NCI-H345 treated with DMSO at 0.1 percent for 48 hours (cell line): ENCODE measurements around the gene UPF1.
"Not testable (repeated sequence)": the region's sequence is repeated elsewhere in the genome, so short reads cannot be mapped to it uniquely, and the experiment has no call there.

Source experiments
- DNase-seq: peaks from one replicate; lab custom pipeline; 2025; ENCODE audit not compliant: unreplicated experiment; lab: John Stamatoyannopoulos, UW

UPF1 gene

DNA sequence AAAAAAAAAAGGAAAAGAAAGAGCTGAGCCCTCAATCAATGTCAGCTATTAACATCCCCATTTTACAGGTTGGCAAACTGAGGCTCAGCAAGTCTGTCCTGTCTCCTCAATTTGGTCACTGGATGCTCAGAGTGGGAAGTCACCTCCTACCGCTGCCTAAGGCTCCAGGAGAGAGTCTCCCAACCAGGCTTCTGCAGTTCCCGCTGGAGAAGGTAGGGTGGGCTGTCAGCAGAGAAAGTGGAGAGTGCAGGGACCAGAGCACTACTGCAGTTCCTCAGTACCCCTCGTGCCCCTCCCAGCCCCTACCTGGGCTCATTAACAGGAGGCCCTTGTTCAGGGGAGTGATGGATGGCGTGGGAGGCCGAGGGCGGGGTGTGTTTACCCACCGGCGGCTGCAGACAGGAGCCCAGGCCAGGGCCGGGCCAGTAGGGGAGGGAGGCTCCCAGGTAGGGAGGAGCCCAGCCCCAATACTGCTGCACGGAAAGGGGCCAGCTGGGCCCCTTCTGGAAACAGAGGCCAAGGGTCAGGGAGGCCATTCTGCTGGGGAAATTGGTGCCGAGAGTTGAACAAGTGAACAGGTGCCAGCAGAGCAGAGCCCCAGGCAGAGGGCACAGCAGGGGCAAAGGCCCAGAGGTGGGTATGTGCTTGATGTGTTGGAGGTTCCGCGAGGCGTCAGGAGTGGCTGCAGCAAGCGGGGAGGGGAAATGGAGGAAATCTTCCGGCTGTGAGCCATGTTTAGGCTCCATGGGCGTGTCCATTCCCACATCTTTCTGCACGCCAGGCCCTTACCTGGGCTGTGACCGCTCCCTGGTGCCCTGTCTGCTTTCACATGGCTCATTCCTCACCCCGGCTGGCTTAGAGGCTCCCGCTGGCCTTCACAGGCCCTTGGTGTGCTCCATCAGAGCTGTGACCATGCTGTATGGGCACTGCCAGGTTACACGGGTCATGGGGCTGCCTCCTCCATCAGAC, 33.1 kb upstream of the UPF1 start:
- no peak for DNase-seq

DNA sequence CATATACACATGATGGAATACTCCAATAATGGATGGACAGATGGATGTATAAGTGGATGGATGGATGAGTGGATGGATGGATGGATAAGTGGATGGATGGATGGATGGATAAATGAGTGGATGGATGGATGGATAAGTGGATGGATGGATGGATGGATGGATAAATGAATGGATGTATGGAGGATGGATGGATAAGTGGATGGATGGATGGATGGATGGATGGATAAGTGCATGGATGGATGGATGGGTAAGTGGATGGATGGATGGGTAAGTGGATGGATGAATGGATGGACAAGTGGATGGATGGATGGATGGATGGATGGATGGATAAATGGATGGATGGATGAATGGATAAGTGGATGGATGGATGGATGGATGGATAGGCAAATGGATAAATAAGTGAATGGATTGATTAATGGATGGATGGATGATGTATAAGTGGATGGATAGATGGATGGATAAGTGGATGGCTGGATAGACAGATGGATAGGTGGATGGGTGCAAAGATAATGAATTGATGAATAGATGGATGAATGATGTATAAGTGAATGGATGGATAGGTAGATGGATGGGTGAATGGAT, 32.3 kb upstream of the UPF1 start:
- DNase-seq: no peak

DNA sequence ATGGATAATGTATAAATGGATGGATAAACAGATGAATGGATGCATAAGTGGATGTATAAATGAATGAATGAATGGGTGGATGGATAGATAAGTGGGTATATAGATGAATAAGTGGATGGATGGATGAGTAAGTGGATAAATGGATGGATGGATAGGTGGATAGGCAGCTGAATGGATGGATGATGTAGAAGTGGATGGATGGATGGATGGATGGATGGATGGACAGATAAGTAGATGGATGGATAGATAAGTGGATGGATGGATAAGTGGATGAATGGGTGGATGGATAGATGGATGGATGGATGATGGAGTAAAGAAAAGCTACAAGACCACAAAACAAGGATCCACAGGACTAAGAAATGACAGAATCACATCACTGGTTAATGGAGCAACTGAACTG, 31.7 kb upstream of the UPF1 start:
- no peak for DNase-seq

DNA sequence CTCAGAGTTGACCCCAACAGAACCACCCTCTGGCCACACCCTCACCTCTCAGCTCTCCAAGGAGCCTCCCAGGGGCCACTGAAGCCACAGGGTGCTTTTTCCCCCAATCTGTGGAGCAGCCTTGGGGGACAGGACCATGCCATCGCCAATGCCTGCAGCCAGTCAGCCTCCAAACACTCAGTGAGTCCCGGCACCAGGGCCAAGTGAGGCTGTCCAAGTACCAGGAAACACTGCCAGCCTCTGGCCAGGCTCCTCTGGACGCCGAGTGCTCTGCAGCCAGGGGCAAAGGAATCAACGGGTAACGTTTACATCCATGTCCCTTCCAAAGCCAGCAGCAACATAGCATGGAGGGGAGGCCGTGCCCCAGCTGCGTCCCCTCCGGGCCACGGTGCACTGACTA, 31.1 kb upstream of the UPF1 start:
- no peak for DNase-seq

DNA sequence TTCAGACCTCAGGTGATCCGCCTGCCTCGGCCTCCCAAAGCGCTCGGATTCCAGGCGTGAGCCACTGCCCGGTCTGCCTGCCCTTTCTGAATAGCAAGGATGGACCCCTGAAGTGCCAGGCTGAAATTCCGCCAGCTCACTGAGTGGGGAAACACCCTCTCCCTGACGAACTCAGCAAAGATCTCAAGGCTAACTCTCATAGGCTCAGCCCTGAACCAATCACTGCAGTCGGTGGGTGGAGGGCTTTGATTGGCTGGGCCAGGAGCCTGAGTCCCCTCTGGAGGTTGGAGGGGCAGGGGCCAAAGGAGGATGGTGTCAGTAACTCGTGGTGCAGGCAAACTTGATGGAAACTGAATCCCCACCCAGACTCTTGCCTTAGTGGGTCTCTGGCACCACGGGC, 29.4 kb upstream of the UPF1 start:
- DNase-seq: no peak

DNA sequence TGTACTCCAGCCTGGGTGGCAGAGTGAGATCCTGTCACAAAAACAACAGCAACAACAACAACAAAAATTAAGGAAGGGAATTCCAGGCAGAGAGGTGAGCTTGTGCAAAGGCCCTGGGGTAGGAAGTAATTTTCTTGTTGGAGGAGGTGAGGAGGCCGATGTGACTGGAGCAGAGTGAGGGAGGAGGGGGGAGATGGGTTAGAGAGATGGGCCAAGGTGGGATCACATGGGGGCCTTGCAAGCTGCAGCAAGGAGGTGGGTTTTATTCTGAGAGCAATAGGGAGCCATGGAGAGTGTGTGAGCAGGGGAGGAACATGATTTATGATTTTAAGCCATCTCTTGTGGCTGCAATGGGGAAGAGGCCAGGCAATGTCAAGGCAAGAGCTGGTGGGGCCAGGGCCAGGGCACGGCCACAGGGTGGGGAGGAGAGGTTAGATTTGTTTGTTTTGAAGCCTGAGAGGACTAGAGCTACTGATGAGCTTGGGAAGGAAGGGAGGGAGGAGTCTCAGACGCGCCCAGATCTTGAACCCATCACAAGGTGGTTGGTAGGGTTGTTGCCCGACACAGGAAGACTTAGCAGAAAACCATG, 28.1 kb upstream of the UPF1 start:
- no peak for DNase-seq

DNA sequence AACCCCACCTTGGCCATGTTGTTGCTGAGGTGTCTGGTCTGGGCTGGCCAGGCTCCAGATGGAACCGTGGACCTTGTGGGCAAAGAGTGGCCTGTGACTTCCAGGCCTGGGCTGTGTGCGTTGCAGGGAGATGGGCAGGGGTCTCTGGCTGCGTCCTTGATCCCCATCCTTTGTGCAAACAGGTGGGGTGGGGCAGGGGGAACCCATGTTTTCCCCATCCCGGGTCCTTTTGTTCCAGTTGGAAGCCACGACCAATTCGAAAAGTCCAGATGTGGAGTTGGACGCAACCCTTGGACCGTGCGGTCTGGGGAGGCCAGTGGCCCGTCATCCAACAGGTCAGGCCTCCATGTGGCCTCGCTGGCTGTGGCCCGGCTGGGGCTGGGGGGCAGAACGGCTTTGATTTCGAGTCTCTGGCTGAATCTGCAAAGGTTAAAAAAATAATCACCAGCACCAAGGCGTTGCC, 27.6 kb upstream of the UPF1 start:
- DNase-seq: no peak

DNA sequence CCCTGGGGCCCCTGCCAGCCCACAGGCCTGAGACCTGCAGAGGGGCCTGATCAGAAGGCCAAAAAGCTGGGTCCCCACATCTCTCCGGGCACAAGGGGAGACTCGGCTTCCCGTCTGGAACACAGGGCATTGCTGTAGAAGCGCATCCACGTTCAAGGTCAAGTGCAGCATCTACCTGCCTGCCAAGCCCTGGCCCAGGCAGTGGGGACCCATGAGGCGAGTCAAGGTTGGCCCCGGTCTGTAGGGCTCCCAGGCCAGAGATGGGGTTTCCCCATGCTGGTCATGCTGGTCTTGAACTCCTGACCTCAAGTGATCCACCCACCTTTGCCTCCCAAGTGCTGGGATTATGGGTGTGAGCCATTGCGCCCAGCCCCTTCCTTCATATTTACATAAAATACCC, 27.1 kb upstream of the UPF1 start:
- no peak for DNase-seq

DNA sequence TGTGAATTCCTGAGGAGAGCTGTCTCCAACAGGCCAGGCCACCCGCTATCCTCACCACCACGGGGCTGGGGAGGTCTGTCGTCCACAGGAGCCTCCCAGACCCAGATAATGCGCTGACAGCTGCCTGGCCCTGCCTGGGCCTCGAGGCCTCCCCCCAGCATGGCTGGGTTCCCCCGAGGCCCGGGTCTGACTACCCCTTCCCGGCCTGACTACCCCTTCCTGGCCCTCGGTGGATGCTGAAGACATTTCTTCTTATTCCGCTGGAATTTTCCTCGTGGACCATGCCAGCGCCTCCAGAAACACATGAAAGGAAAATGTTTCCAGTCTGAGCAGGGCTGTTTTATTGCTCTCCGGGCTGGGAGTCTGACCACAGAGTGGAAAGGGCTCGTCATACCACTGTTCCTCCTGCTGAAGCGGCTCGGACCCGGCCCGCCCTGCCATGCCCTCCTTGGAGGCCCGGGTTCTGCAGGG, 23.9 kb upstream of the UPF1 start:
- DNase-seq: no peak

DNA sequence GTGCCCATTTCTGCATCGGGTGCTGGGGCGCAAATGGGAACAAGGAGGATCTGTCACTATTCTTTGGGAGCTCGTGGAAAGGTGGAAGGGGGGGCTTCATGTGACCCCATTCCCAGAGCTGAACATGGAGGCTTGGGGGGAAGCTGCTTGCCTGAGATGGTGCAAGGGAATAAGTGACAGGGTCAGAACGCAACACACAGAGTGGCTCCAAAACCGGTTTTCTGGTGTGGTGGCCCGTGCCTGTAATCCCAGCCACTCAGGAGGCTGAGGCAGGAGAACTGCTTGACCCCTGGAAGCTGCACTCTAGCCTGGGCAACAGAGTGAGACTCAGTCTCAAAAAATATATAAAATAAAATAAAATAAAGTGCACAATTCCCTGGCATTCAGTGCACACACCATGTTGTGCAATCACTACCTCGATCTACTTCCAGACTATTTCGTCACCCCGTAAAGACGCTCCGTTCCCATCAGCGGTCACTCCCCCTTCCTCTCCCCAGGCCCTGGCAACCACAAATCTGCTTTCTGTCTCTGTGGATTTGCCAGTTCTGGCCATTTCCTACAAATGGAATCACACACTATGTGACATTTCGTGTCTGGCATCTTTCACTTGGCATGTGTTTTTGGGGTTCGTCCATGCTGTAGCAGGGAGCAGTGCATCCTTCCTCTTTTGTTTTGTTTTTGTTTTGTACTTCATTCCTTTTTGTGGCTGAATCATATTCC, 22.4 kb upstream of the UPF1 start:
- no peak for DNase-seq

DNA sequence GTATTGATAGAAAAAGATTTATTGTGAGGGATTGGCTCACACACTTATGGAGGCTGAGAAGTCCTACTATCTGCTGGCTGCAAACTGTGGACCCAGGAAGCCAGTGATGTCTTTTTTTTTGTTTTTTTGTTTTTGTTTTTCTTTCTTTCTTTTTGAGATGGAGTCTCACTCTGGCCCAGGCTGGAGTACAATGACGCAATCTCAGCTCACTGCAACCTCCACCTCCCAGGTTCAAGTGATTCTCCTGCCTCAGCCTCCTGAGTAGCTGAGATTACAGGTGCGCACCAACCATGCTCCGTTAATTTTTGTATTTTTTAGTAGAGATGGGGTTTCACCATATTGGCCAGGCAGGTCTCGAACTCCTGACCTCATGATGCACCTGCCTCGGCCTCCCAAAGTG, 20.1 kb upstream of the UPF1 start:
- not testable (repeated sequence) for DNase-seq

DNA sequence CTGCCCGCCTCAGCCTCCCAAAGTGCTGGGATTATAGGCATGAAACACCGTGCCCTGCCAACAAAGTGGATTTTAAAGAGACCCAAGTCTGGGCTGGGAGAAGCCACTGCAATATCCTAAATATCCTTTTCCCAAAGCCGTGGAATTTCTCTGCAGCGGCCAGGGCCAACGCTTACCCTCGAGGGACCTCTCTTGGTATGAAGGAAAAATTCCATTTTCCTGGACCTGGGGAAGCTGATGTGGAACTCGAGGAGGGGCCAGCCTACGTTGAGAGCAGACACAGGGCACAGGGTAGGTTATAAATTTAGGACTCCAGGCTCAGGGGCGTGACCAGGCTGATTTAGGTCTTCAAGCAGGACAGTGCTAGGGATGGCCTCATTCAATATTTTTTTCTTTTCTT, 17.7 kb upstream of the UPF1 start:
- no peak for DNase-seq

DNA sequence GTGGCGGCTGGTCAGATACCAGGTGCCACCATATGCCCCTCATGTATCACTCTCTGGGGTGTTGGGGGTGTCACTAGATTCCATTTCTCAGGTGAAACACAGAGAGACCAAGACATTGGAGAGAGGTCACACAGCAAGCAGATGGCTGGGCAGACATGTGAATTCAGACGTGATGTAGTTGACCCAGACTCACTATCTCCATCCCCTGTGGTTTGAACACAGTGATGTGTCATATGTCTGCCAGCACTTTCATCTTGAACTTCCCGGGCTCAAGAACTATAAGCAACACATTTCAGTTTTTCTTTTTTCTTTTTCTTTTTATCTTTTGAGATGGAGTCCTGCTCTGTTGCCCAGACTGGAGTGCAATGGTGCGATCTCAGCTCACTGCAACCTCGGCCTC, 16.1 kb upstream of the UPF1 start:
- no peak for DNase-seq

DNA sequence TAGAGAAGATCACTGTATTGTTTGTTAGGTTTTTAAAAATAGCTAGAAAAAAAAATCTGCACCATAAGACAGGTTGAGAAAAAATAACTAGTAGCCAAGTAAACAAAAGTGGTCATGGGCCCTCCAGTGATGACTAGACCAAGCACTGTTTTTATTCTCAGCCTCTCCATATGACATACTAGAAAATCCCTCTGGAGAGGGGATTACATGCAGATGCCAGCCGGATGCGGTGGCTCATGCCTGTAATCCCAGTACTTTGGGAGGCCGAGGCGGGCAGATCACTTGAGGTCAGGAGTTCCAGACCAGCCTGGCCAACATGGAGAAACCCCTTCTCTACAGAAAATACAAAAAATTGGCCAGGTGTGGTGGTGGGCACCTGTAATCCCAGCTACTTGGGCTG, 15.1 kb upstream of the UPF1 start:
- not testable (repeated sequence) for DNase-seq

DNA sequence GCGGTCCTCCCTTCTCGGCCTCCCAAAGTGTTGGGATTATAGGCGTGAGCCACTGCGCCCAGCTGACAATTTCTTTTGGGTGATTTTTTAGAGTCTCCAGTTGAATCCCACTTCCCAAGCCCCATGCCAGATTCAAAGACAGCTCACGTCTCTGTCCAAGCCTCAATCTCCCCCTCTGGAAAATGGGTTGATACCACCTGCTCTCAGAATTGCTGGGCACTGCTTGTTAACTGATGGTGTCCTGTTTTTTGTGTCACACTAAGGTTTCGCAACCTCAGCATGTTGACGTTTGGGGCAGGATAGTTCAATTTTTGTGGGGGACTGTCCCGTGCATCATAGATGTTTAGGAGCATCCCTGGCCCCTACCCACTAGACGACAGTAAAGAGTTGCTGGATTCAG, 14.2 kb upstream of the UPF1 start:
- no peak for DNase-seq

DNA sequence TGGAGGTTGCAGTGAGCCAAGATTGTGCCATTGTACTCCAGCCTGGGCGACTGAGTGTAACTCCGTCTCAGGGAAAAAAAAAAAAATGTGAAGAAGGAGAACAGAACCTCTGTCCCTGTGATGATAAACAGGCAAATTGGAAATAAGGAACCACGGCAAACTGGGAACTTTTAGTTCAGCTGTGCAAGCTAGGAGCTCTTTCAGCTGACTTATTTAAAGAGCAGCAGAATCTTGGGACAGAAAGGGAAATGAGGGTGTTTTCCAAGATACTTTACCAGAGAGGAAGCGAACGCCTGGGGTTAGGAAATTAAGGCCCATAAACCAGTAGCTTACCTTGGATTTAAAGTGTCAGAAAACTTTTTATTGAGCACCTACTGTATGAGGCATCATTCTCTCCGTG, 3.0 kb upstream of the UPF1 start:
- DNase-seq: no peak

DNA sequence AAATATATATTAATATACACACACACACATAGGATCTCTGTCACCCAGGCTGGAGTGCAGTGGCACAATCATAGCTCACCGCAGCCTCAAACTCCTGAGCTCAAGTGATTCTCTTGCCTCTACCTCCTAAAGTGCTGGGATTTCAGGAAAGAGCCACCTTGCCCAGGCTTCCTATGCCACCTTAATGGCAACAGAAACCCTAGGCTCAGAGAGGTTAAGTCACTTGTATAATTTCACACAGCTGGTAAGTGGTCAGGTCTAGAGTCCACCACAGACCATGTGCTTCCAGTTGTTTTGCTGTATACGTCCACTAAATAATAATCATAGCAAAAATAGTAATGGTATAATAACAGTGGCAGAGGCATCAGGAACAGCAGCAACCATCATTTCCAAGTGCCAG, 1.3 kb upstream of the UPF1 start:
- DNase-seq: no peak

DNA sequence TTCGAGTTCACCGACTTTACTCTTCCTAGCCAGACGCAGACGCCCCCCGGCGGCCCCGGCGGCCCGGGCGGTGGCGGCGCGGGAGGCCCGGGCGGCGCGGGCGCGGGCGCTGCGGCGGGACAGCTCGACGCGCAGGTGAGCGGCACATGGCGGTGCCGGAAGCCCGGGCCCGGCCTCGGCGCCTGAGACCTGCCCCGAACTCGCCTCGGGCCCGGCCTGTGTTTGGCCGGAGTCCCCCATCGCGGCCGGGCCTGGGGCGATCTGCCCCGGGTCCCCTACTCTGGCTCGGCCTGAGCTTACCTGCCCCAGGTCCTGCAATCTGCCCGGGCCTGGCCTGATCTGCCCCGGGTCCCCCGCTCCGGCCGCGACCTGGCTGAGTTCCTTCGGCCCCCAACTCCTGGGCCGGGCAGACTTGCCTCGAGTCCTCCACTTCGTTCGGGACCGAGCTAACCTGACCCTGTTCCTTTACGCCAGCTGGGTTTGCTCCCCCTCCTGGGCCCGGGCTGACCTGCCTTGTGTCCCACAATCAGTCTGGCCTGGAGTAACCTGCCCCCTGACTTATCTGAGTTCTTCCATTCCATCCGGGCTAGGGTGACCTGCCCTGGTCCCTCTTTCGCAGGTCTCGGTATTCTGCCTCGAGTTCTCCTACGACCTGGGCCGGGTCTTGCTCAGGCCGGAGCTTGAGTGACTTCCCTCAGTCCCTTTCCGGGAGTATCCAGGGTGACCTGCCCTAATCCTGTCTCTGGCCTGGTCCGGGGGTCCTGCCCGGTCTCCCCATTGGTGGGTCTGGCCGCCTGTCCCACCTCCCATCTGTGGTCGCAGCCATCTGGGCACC, 764 bp downstream of the UPF1 start:
- no peak for DNase-seq

DNA sequence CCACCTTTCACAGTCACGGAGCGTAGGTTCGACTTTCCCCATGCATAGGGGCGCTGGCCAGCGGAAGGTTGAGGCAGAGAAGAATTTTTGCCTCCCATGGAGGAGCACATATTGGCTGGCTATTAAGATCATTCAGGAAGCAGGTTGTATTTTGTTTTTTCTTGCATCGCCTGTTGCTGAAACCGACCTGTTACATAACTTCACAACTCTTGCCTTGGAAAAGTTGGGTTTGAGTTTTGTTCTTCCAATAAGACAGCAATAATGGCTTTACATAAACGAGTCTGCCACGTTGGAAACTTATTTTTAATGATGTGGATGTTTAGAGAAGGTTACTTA, 1.4 kb downstream of the UPF1 start:
- no peak for DNase-seq

DNA sequence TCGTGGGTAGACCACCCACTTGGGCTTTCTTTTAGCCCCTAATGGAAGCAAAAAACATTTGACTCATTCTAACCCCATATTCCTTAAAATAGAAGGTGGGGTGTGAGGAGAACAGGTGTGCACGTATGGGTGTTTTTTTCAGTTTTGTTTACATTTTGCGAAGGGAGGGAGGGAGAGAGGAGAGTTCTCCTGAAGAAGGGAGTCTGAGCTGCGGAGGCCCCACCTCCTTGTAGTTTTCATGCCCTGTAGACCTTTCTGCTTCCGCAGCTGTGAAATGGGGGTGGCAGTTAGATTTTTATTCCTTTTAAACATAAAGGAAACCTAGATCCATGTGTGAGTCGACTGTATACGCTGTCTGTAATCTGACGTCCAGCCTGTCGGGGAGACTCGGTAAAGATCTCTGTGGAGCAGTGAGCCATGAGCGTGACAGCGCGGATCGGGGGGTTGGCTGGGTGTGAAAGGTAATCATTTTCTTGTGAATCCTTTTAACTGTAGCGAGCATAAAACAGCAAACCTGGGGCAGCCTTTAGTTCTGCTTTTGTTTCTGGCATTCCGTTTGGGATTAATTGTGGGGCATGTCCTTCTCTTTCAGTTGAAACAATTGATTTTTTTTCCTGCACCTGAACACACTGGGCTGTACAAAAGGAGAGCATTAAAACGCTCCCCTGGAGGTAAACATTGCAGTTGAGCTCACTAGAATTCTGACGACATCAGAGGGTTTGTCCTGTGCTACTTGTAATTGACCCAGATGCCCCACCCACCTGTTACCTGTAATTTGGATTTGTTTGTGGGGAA, 2.3 kb downstream of the UPF1 start:
- peak; percentile 4 for DNase-seq
